PFSK-1 (cell line): ENCODE data around the gene CCDC9B.

ENCODE experiments used
- TAF1 ChIP-seq: IDR thresholded peaks from 2 replicates; pipeline ENCODE4 v1.6.1; 2012; ENCODE audit warnings: low read length, control low read depth, borderline replicate concordance; ENCODE audit not compliant: insufficient read depth
- TF ChIP-seq, protein P1 (sequence below), 2 experiments: IDR thresholded peaks; 2 replicates each; pipeline versions ENCODE4 v1.6.1 to v1.8.0; 2011 to 2012; ENCODE audit warnings: low read depth in 2 of 2, low read length in 2 of 2, control low read depth in 1 of 2, inconsistent platforms in 1 of 2, mild to moderate bottlenecking in 1 of 2, moderate library complexity in 1 of 2; ENCODE audit not compliant: insufficient read depth in 1 of 2

DNA sequence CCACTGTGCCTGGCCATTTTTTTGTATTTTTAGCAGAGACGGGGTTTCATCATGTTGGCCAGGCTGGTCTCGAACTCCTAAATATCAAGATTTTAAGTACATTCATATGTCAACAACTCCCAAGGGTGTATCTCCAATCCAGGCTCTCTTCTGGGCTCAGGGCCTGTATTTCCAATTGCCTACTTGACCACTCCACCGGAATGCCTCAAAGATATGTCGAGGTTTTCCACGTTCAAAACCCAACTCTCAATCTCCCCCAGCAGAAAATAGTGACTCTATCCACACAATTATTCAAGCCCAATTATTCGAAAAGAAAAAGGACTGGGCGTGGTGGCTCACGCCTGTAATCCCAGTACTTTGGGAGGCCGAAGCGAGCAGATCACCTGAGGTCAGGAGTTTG is 39.9 kb upstream of the CCDC9B start:
- no peak for TF ChIP-seq TAF1
- TF ChIP-seq, protein P1, sequence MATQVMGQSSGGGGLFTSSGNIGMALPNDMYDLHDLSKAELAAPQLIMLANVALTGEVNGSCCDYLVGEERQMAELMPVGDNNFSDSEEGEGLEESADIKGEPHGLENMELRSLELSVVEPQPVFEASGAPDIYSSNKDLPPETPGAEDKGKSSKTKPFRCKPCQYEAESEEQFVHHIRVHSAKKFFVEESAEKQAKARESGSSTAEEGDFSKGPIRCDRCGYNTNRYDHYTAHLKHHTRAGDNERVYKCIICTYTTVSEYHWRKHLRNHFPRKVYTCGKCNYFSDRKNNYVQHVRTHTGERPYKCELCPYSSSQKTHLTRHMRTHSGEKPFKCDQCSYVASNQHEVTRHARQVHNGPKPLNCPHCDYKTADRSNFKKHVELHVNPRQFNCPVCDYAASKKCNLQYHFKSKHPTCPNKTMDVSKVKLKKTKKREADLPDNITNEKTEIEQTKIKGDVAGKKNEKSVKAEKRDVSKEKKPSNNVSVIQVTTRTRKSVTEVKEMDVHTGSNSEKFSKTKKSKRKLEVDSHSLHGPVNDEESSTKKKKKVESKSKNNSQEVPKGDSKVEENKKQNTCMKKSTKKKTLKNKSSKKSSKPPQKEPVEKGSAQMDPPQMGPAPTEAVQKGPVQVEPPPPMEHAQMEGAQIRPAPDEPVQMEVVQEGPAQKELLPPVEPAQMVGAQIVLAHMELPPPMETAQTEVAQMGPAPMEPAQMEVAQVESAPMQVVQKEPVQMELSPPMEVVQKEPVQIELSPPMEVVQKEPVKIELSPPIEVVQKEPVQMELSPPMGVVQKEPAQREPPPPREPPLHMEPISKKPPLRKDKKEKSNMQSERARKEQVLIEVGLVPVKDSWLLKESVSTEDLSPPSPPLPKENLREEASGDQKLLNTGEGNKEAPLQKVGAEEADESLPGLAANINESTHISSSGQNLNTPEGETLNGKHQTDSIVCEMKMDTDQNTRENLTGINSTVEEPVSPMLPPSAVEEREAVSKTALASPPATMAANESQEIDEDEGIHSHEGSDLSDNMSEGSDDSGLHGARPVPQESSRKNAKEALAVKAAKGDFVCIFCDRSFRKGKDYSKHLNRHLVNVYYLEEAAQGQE (IDR thresholded peaks at IDR 0.05; ENCODE audit: insufficient read depth in 1 of 2, low read depth in 2 of 2, low read length in 2 of 2) = no peak
